GM23248 (cell line): Measurements from ENCODE around the gene ADCY2. TPM values are rescaled to one million over a fixed set of nuclear protein-coding genes. Genes with fewer than 3 reads are reported as not detected.

Experiments used
- DNase-seq: peaks from one replicate; pipeline ENCODE4 v3.0.0-alpha.2; 2015
- H2AFZ ChIP-seq: fragments of 200-600 bp; sonication (generic); 2 replicates; pipeline ENCODE4 v1.6.1; 2016; ENCODE audit warnings: antibody characterized with exemption
- H3F3A ChIP-seq: fragments of 200-600 bp; sonication (generic); 2 replicates; pipeline ENCODE4 v1.6.1; 2016; ENCODE audit warnings: mild to moderate bottlenecking, antibody characterized with exemption, mixed run types; ENCODE audit not compliant: insufficient read depth
- H3K27ac ChIP-seq: fragments of 200-600 bp; sonication (generic); 2 replicates; pipeline ENCODE4 v1.5.1; 2016; ENCODE audit warnings: mild to moderate bottlenecking
- H3K27me3 ChIP-seq: fragments of 200-600 bp; sonication (generic); replicated peaks from 2 replicates; pipeline ENCODE4 v1.6.1; 2016; ENCODE audit warnings: mild to moderate bottlenecking; ENCODE audit not compliant: insufficient read depth
- H3K36me3 ChIP-seq: fragments of 200-600 bp; sonication (generic); 2 replicates; pipeline ENCODE4 v1.6.1; 2016; ENCODE audit warnings: low read depth, mild to moderate bottlenecking
- H3K4me1 ChIP-seq: fragments of 200-600 bp; sonication (generic); 2 replicates; pipeline ENCODE4 v1.6.1; 2016; ENCODE audit warnings: mild to moderate bottlenecking; ENCODE audit not compliant: insufficient read depth
- H3K4me2 ChIP-seq: fragments of 200-600 bp; sonication (generic); one replicate; pipeline ENCODE4 v1.6.1; 2016; ENCODE audit warnings: mild to moderate bottlenecking; ENCODE audit not compliant: unreplicated experiment
- H3K4me3 ChIP-seq: fragments of 200-600 bp; sonication (generic); 2 replicates; pipeline ENCODE4 v1.5.1; 2016; ENCODE audit warnings: mild to moderate bottlenecking
- H3K79me2 ChIP-seq: fragments of 200-600 bp; sonication (generic); 2 replicates; pipeline ENCODE4 v1.6.1; 2016; ENCODE audit warnings: mild to moderate bottlenecking; ENCODE audit not compliant: insufficient read depth
- H3K9ac ChIP-seq: fragments of 200-600 bp; sonication (generic); 2 replicates; pipeline ENCODE4 v1.6.1; 2016; ENCODE audit warnings: mild to moderate bottlenecking
- H3K9me2 ChIP-seq: fragments of 200-600 bp; sonication (generic); 2 replicates; pipeline ENCODE4 v1.6.1; 2016; ENCODE audit warnings: mixed run types, mild to moderate bottlenecking, moderate library complexity; ENCODE audit not compliant: insufficient read depth
- H3K9me3 ChIP-seq: fragments of 200-600 bp; sonication (generic); one replicate; pipeline ENCODE4 v1.6.1; 2017; ENCODE audit warnings: low read depth
- H4K20me1 ChIP-seq: fragments of 200-600 bp; sonication (generic); 2 replicates; pipeline ENCODE4 v1.6.0; 2016; ENCODE audit not compliant: insufficient read depth
- EZH2 ChIP-seq: fragments of 200-600 bp; sonication (generic); IDR thresholded peaks from 2 replicates; pipeline ENCODE4 v1.6.1; 2018; ENCODE audit warnings: antibody characterized with exemption, mild to moderate bottlenecking; ENCODE audit not compliant: insufficient read depth, poor library complexity, severe bottlenecking
- EZH2phosphoT487 ChIP-seq: fragments of 200-600 bp; sonication (generic); IDR thresholded peaks from 2 replicates; pipeline ENCODE4 v1.6.1; 2018; ENCODE audit warnings: antibody characterized with exemption, moderate library complexity, mild to moderate bottlenecking, low read depth; ENCODE audit not compliant: insufficient read depth
- WGBS, 2 experiments: methylation state at CpG; one replicate each; pipeline ENCODE4 v1.1.6; 2015 to 2017; ENCODE audit warnings: low lambda C conversion rate in 2 of 2, low coverage in 1 of 2; ENCODE audit errors: missing lambda C conversion rate in 2 of 2; 5-methylcytosine and 5-hydroxymethylcytosine counted together
- in situ Hi-C: fragments of 300-500 bp; cut with MboI; formaldehyde crosslinking; loops from 2 replicates; pipeline ENCODE4 v1.15.0; 2020
- polyA plus RNA-seq: library from polyadenylated mRNA; unstranded; fragments of >200 nt; fragmentation: Nextera tagmentation; extraction: Ambion mirVana; gene quantifications from 2 replicates; pipeline ENCODE4 v1.2.1, GENCODE V29; 2016
- total RNA-seq: library from RNA; depleted of rRNA; stranded (reverse); fragments of >200 nt; shearing (Covaris generic); gene quantifications from 2 replicates; pipeline ENCODE4 v1.2.3, GENCODE V29; 2014

Gene ADCY2
- total and polyA plus RNA-seq, 2 experiments from 2014 or later, result 0.11 TPM; not detected in 1

- Histone ChIP-seq H3K4me3 (no peak overlapping the region), H3K4me1 (no peaks in the 10 kb centered on the region), H4K20me1 (no peaks in the 10 kb centered on the region), H2AFZ (no peak overlapping the region), H3K9me3 (no peaks in the 10 kb centered on the region), H3K9ac (no peak overlapping the region), H3K36me3 (no peaks in the 10 kb centered on the region), H3K9me2 (no peaks in the 10 kb centered on the region), H3F3A (no peaks in the 10 kb centered on the region), H3K4me2 (no peak overlapping the region), H3K27me3 (no peaks in the 10 kb centered on the region), H3K79me2 (no peaks in the 10 kb centered on the region), H3K27ac (no peak overlapping the region)
- in situ Hi-C loops, result loop anchor here (25.0 kb wide), 1 partner anchor 123 kb away; no protein-coding TSS in a partner anchor
- TF ChIP-seq EZH2 (no peak), EZH2phosphoT487 (no peak)
- no peak for DNase-seq
- 56 to 58% methylated on average over 6 of the region's 6 CpGs for WGBS, 2 experiments
These were observed 10.3 kb upstream of the ADCY2 start for GRCh38 chr5:7385681-7386080.

DNA sequence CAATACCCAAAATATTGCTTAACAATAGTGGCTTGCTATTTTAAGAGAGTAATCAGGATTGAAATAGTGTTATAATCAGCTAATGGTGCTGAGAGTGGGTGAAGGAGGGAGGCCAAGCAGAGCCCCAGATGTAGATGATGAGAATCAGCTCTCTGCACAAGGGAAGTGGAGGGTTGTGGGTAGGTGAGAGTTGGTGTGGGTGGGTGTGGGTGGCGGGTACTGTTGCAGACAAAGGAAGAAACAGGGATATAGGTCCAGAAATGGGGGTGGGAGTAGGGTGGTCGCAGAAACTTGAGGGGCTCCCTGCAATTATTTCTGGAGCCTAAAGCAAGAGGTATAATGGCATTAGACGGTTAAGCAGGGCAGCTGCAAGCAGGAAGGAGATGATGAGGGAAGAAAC is 7.4 kb upstream of the ADCY2 start:
- Histone ChIP-seq H4K20me1 (no peaks in the 10 kb centered on the region), H3K4me1 (no peaks in the 10 kb centered on the region), H3K9me2 (no peaks in the 10 kb centered on the region), H3F3A (no peaks in the 10 kb centered on the region), H3K9ac (no peak overlapping the region), H3K27ac (no peak overlapping the region), H2AFZ (no peak overlapping the region), H3K9me3 (no peaks in the 10 kb centered on the region), H3K4me3 (no peak overlapping the region), H3K27me3 (no peaks in the 10 kb centered on the region), H3K4me2 (no peak overlapping the region), H3K79me2 (no peaks in the 10 kb centered on the region), H3K36me3 (no peaks in the 10 kb centered on the region)
- 62 to 63% methylated on average over 3 of the region's 3 CpGs for WGBS, 2 experiments
- in situ Hi-C loops, result loop anchor here (25.0 kb wide), 1 partner anchor 126 kb away; no protein-coding TSS in a partner anchor
- DNase-seq, result no peak
- TF ChIP-seq EZH2 (no peak), EZH2phosphoT487 (no peak)

GRCh38 chr5:7391215-7391614 is 4.7 kb upstream of the ADCY2 start:
- H3K36me3 ChIP-seq, result no peaks in the 10 kb centered on the region

GRCh38 chr5:7391814-7392692 is 3.9 kb upstream of the ADCY2 start:
- Histone ChIP-seq H3K79me2 (no peaks in the 10 kb centered on the region), H4K20me1 (no peaks in the 10 kb centered on the region), H3K27ac (no peak overlapping the region), H3K9me3 (no peaks in the 10 kb centered on the region), H3K9me2 (no peaks in the 10 kb centered on the region), H2AFZ (no peak overlapping the region), H3K27me3 (peaks cover 3% of the 10 kb centered on the region; the same call in 1 of the 2 replicates), H3F3A (no peaks in the 10 kb centered on the region), H3K36me3 (no peaks in the 10 kb centered on the region), H3K4me1 (no peaks in the 10 kb centered on the region), H3K9ac (no peak overlapping the region), H3K4me2 (no peak overlapping the region), H3K4me3 (no peak overlapping the region)
- in situ Hi-C loops, result loop anchor here (25.0 kb wide), 1 partner anchor 130 kb away; no protein-coding TSS in a partner anchor
- 52 to 54% methylated on average over 15 of the region's 15 CpGs for WGBS, 2 experiments
- DNase-seq, result peak; percentile 75
- TF ChIP-seq EZH2phosphoT487, result no peak
- TF ChIP-seq EZH2, result no peak

More at GRCh38 chr5:7391215-7391614, 4.7 kb upstream of the ADCY2 start:
- Histone ChIP-seq H3K27me3 (no peaks in the 10 kb centered on the region; the same call in 1 of the 2 replicates), H3K4me3 (no peak overlapping the region), H3K27ac (no peak overlapping the region), H3K4me2 (no peak overlapping the region), H3K79me2 (no peaks in the 10 kb centered on the region), H3K4me1 (no peaks in the 10 kb centered on the region), H4K20me1 (no peaks in the 10 kb centered on the region), H2AFZ (no peak overlapping the region), H3K9me2 (no peaks in the 10 kb centered on the region), H3K9ac (no peak overlapping the region), H3K9me3 (no peaks in the 10 kb centered on the region), H3F3A (no peaks in the 10 kb centered on the region)
- no peak for DNase-seq
- WGBS, 2 experiments, result 86 to 93% methylated on average over 9 of the region's 9 CpGs
- no peak for TF ChIP-seq EZH2phosphoT487
- in situ Hi-C loops, result loop anchor here (25.0 kb wide), 1 partner anchor 129 kb away; no protein-coding TSS in a partner anchor
